SK-N-MC (cell line): ENCODE results near the gene UCKL1.

Experiments used
- DNase-seq: peaks from one replicate; pipeline ENCODE4 v3.0.0-alpha.2; 2011; ENCODE audit warnings: low read depth, low spot score
- H3K27ac ChIP-seq: fragments of 200-600 bp; sonication (generic); 2 replicates; pipeline ENCODE4 v1.5.1; 2016; ENCODE audit warnings: mixed run types
- H3K36me3 ChIP-seq: fragments of 200-600 bp; sonication (generic); 2 replicates; pipeline ENCODE4 v1.6.1; 2017; ENCODE audit warnings: antibody characterized with exemption, low read length, mixed read lengths; ENCODE audit not compliant: insufficient read depth
- H3K4me3 ChIP-seq: fragments of 200-600 bp; sonication (generic); 2 replicates; pipeline ENCODE4 v1.5.1; 2016
- H3K9ac ChIP-seq: fragments of 200-600 bp; sonication (generic); 2 replicates; pipeline ENCODE4 v1.8.0; 2017; ENCODE audit warnings: mixed run types, mixed read lengths; ENCODE audit not compliant: insufficient read length
- H3K9me3 ChIP-seq: fragments of 200-600 bp; sonication (generic); 2 replicates; pipeline ENCODE4 v1.6.1; 2017; ENCODE audit warnings: low read depth, mild to moderate bottlenecking, antibody characterized with exemption, low read length, moderate library complexity, mixed read lengths
- EZH2 ChIP-seq: fragments of 200-600 bp; sonication (generic); IDR thresholded peaks from one replicate; pipeline ENCODE4 v1.6.1; 2017; ENCODE audit warnings: antibody characterized with exemption
- FOXP2 ChIP-seq: optimal IDR thresholded peaks from 2 replicates; pipeline ENCODE3; 2011; ENCODE audit warnings: mild to moderate bottlenecking, moderate library complexity; ENCODE audit not compliant: insufficient read depth; ENCODE audit errors: extremely low read length, control extremely low read depth
- POLR2AphosphoS5 ChIP-seq: IDR thresholded peaks from 2 replicates; pipeline ENCODE4 v1.6.1; 2012; ENCODE audit warnings: mild to moderate bottlenecking, low read depth, low read length, borderline replicate concordance

UCKL1 gene

GRCh38 chr20:63908008-63908682 is 48.1 kb downstream of the UCKL1 start:
- no peaks in the 10 kb centered on the region; the same call in 1 of the 2 replicates for H3K36me3 ChIP-seq
- H3K4me3 ChIP-seq: no peak overlapping the region
- H3K27ac ChIP-seq: no peak overlapping the region
- TF ChIP-seq EZH2: no peak
- TF ChIP-seq FOXP2: no peak
- no peak for TF ChIP-seq POLR2AphosphoS5
- DNase-seq: no peak
- H3K9ac ChIP-seq: no peak overlapping the region
- H3K9me3 ChIP-seq: no peaks in the 10 kb centered on the region

- H3K36me3 ChIP-seq: no peaks in the 10 kb centered on the region; the same call in 1 of the 2 replicates
- no peak overlapping the region for H3K9ac ChIP-seq
- no peak overlapping the region for H3K27ac ChIP-seq
- DNase-seq: no peak
- TF ChIP-seq POLR2AphosphoS5 (no peak), FOXP2 (no peak), EZH2 (no peak)
- no peaks in the 10 kb centered on the region for H3K9me3 ChIP-seq
- H3K4me3 ChIP-seq: no peak overlapping the region
Measured at GRCh38 chr20:63903796-63904561, 52.2 kb downstream of the UCKL1 start.

GRCh38 chr20:63900413-63900812 is 55.8 kb downstream of the UCKL1 start:
- TF ChIP-seq FOXP2 (no peak), POLR2AphosphoS5 (no peak), EZH2 (no peak)
- no peaks in the 10 kb centered on the region; the same call in 1 of the 2 replicates for H3K36me3 ChIP-seq

DNA sequence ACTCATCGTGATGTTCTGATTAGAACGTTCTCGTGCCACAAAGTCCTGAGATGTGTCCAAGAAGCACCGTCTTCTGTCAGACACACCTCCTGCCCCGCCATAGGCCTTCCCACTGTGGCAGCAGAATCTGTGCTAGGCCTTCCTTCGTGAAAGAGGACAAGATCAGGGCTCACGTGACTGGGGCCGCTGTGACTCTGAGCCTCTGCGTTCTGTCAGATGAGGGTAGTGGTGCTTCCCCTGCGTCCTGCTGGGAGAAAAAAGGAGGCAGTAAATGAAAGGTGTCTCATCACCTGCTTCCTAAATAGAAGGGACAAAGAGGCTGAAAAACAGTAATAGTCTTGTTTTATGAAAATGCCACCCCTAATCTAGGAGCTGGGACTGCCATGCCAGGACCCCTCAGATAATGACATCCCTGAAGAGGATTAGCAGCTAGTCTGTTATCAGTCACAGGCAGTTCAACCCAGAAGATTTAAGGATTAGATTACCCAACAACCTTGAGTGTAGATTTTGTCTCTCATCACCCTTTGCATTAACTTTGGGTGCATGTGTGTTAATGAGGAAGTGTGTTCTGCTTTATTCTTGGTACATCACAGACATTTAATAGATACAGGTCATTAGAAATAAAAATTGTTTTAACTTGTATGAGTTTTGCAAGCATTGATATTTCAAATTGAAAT is 57.2 kb downstream of the UCKL1 start:
- Histone ChIP-seq H3K4me3 (no peak overlapping the region), H3K27ac (no peak overlapping the region)

More at GRCh38 chr20:63900413-63900812, 55.8 kb downstream of the UCKL1 start:
- no peak overlapping the region for H3K9ac ChIP-seq
- no peak for DNase-seq
- H3K4me3 ChIP-seq: no peak overlapping the region
- H3K27ac ChIP-seq: no peak overlapping the region
- H3K9me3 ChIP-seq: no peaks in the 10 kb centered on the region

GRCh38 chr20:63897978-63898561 is 58.1 kb downstream of the UCKL1 start:
- Histone ChIP-seq H3K36me3 (no peaks in the 10 kb centered on the region; the same call in 1 of the 2 replicates), H3K9ac (no peak overlapping the region), H3K27ac (no peak overlapping the region), H3K4me3 (no peak overlapping the region), H3K9me3 (no peaks in the 10 kb centered on the region)
- TF ChIP-seq EZH2 (no peak), FOXP2 (no peak), POLR2AphosphoS5 (no peak)
- no peak for DNase-seq

More for the DNA sequence above, 57.2 kb downstream of the UCKL1 start:
- no peaks in the 10 kb centered on the region for H3K9me3 ChIP-seq
- TF ChIP-seq EZH2 (no peak), POLR2AphosphoS5 (no peak), FOXP2 (no peak)
- H3K9ac ChIP-seq: no peak overlapping the region
- H3K36me3 ChIP-seq: no peaks in the 10 kb centered on the region; the same call in 1 of the 2 replicates
- DNase-seq: no peak

DNA sequence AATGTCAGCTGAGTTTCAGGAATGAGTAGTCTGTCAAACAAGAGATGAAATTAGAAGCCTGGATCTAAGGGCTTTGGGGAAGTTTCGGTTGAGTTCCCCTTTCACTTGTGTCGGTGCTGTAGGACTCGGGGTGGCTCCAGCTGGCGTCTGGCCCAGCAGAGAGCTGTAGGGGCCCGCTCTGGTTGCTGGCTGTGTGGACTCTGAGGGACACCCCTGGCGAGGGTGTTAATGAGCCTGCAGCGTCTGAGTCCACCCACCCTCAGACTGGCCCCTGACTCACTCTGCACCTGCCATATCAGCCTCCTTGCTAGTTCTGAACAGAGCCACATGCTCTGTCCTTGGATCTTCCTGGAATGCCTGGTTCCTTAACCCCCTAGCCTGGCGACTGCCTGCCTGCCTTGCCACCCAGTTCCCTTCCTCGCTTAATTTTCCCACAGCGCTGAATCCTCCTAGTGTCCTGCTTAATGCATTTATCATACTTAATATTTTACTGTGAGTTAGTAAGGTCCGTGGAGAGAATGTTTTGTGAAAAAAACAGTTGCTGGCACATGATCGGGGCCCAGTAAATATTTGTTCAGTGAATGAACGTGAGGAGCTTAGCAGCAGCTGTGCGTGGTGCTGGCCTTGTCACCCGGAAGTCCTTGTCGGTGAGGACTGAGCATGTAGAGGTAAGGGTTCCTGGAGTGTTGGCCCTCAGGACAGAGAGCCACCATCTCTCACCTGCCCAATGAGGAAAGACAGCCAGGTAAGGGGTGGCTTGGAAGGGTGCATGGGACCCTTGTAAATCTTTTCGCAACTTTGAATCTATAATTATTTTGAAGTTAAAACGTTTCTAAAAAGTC is 59.7 kb downstream of the UCKL1 start:
- Histone ChIP-seq H3K9me3 (no peaks in the 10 kb centered on the region), H3K27ac (no peak overlapping the region), H3K9ac (peak overlapping the region; percentile 78), H3K36me3 (no peaks in the 10 kb centered on the region; the same call in 1 of the 2 replicates), H3K4me3 (peak overlapping the region; percentile 89)
- TF ChIP-seq FOXP2: no peak
- no peak for TF ChIP-seq EZH2
- no peak for TF ChIP-seq POLR2AphosphoS5
- DNase-seq: no peak

- TF ChIP-seq EZH2 (no peak), FOXP2 (no peak), POLR2AphosphoS5 (no peak)
- peak overlapping the region; percentile 78 for H3K9ac ChIP-seq
- no peak for DNase-seq
- no peaks in the 10 kb centered on the region for H3K9me3 ChIP-seq
- H3K36me3 ChIP-seq: no peaks in the 10 kb centered on the region; the same call in 1 of the 2 replicates
- peak overlapping the region; percentile 89 for H3K4me3 ChIP-seq
- H3K27ac ChIP-seq: peak overlapping the region; percentile 0; the same call in 1 of the 2 replicates
Measured at GRCh38 chr20:63895952-63896263, 60.3 kb downstream of the UCKL1 start.
